GM19193 (cell line): ENCODE measurements around the gene INTS3.

ENCODE experiments used
- POLR2A ChIP-seq: IDR thresholded peaks from 4 replicates; pipeline ENCODE4 v1.6.1; 2011; ENCODE audit not compliant: insufficient read depth, insufficient read length; ENCODE audit errors: extremely low read depth

The INTS3 gene, protein sequence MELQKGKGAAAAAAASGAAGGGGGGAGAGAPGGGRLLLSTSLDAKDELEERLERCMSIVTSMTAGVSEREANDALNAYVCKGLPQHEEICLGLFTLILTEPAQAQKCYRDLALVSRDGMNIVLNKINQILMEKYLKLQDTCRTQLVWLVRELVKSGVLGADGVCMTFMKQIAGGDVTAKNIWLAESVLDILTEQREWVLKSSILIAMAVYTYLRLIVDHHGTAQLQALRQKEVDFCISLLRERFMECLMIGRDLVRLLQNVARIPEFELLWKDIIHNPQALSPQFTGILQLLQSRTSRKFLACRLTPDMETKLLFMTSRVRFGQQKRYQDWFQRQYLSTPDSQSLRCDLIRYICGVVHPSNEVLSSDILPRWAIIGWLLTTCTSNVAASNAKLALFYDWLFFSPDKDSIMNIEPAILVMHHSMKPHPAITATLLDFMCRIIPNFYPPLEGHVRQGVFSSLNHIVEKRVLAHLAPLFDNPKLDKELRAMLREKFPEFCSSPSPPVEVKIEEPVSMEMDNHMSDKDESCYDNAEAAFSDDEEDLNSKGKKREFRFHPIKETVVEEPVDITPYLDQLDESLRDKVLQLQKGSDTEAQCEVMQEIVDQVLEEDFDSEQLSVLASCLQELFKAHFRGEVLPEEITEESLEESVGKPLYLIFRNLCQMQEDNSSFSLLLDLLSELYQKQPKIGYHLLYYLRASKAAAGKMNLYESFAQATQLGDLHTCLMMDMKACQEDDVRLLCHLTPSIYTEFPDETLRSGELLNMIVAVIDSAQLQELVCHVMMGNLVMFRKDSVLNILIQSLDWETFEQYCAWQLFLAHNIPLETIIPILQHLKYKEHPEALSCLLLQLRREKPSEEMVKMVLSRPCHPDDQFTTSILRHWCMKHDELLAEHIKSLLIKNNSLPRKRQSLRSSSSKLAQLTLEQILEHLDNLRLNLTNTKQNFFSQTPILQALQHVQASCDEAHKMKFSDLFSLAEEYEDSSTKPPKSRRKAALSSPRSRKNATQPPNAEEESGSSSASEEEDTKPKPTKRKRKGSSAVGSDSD

DNA sequence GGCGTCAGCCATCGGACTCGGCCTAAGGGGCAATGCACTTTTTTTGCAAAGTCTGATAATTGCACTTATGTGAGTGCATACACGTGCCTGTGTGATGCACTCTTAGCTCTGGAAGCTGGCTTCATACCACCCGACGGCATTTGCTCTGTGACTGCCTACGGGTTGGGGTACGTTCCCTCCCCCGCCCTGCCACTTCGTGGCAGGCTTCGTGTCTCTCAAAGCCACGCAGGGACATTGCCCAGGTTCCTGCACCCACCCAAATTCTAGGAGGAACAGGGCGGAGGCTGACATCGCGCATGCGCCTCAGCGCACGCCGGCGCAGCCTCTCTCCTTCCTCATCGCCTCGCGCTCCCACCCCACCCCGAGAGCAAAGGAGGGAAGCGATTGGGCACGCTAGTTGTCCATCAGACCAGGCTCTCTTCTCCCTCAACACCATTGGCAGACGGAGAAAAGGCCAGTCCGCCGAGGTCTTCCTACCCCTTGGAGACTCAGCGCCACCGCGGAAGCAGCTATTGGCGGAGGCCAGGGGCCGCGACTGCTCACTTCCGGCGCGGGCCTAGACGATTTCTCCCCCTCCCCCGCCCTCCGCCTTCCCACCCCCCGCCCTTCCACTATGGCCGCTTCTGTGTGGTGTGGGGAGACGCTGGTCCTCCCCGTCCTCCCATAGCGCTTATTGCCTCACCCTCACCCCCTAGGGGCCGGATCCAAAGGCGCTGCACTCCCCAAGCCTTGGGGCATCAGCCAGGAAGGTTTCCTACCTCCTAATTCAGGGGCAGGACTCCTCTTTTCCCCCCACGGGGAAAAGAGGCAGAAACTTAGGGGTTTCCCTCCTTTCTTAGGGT lies at the start of gene INTS3:
Gene INTS3 (plus strand): TSS at position 588 of the 842 bp plus-strand sequence. CDS start 585 bp downstream, outside the sequence.
- TF ChIP-seq POLR2A: peak; percentile 84

DNA sequence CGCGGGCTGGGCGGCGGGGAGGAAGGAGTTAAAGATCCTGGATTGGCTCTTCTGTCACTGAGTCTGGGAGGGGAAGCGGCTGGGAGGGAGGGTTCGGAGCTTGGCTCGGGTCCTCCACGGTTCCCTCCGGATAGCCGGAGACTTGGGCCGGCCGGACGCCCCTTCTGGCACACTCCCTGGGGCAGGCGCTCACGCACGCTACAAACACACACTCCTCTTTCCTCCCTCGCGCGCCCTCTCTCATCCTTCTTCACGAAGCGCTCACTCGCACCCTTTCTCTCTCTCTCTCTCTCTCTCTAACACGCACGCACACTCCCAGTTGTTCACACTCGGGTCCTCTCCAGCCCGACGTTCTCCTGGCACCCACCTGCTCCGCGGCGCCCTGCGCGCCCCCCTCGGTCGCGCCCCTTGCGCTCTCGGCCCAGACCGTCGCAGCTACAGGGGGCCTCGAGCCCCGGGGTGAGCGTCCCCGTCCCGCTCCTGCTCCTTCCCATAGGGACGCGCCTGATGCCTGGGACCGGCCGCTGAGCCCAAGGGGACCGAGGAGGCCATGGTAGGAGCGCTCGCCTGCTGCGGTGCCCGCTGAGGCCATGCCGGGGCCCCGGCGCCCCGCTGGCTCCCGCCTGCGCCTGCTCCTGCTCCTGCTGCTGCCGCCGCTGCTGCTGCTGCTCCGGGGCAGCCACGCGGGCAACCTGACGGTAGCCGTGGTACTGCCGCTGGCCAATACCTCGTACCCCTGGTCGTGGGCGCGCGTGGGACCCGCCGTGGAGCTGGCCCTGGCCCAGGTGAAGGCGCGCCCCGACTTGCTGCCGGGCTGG lies 49.1 kb upstream of the INTS3 start, which contains the start of gene NPR1:
Gene NPR1 (plus strand): TSS at position 170 of the 818 bp plus-strand sequence. CDS start 421 bp downstream, at position 591.
- TF ChIP-seq POLR2A: no peak

DNA sequence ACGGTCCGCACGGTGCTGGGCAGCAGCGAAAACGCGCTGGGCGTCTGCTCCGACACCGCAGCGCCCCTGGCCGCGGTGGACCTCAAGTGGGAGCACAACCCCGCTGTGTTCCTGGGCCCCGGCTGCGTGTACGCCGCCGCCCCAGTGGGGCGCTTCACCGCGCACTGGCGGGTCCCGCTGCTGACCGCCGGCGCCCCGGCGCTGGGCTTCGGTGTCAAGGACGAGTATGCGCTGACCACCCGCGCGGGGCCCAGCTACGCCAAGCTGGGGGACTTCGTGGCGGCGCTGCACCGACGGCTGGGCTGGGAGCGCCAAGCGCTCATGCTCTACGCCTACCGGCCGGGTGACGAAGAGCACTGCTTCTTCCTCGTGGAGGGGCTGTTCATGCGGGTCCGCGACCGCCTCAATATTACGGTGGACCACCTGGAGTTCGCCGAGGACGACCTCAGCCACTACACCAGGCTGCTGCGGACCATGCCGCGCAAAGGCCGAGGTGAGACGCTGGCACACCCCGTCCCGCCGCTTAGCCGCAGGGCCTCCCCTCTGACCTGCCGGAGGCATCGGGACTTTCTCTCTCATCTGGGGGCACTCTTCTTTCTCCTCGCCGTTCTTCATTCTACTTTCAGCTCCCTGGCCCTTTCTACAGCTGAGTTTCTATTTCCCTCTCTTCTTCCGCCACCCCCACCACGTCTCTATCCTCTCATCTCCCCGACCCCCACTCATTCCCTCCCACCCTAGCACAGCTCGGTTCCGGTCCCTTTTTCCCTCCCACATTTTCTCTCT lies 48.3 kb upstream of the INTS3 start:
- no peak for TF ChIP-seq POLR2A

DNA sequence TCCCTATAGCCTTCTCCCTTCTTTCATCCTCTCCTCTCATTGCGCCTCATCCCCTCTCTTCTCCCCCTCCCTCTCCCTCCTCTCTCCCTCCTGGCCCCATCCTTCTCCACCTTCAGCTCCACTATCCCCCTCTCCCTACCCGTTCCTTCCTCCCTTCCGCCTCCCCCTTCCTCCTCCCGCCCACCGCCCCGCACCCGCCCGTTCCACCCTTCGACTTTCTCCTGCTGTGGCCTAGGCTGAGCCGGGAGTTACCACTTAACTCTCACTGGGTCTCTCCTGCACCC lies 47.8 kb upstream of the INTS3 start:
- TF ChIP-seq POLR2A: no peak

DNA sequence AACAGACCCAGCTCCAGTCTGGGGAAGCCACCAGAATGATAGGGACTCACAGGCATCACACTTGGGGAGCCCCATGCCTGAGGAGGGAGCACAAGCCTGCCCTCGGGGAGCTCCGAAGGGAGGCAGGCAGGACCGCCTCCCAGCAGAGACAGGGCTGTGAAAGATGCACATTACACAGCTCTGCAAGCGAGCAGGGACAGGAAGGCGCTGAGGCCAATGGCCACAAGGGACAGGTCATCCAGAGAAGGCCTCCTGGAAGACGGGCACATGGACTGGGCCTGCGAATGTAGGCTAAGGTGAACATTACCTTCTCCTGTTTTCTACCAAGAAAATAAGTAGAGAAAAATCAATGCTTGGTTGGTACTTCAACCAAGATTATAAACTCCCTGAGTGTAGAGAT lies 45.1 kb upstream of the INTS3 start:
- no peak for TF ChIP-seq POLR2A

DNA sequence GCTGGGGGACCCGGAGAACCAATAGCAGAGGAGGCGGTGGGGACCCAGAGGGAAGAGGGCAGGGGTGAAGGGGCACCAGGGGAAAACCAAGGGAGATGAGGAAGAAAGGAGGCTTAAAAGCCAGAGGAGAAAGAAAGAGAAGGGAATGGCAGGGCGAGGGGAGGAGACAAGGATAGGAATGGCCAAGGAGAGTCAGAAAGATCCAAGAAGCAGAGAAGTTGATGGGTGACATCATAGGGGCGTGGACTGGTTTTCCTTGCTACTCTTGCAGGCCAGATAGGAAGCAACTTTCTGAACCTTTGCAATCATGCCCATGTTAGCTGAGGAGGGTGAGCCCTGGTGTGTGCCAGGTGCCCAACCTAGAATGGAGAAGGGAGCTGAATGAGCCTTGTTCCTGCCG lies 44.0 kb upstream of the INTS3 start:
- TF ChIP-seq POLR2A: no peak

DNA sequence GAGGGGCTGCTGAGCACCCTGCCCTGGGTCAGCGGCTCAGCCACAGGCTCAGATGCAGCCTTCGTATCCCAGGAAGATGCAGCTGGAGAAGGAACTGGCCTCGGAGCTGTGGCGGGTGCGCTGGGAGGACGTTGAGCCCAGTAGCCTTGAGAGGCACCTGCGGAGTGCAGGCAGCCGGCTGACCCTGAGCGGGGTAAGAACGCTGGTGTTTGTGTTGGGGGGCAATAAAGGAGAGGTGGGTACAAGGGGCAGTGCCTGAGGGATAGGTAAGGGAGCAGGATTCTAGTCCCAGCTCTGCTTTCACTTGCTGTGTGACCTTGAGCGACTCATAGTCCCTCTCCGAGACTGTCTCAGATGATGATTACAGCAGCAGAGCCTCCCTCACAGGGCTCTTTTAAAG lies 43.0 kb upstream of the INTS3 start:
- TF ChIP-seq POLR2A: no peak

DNA sequence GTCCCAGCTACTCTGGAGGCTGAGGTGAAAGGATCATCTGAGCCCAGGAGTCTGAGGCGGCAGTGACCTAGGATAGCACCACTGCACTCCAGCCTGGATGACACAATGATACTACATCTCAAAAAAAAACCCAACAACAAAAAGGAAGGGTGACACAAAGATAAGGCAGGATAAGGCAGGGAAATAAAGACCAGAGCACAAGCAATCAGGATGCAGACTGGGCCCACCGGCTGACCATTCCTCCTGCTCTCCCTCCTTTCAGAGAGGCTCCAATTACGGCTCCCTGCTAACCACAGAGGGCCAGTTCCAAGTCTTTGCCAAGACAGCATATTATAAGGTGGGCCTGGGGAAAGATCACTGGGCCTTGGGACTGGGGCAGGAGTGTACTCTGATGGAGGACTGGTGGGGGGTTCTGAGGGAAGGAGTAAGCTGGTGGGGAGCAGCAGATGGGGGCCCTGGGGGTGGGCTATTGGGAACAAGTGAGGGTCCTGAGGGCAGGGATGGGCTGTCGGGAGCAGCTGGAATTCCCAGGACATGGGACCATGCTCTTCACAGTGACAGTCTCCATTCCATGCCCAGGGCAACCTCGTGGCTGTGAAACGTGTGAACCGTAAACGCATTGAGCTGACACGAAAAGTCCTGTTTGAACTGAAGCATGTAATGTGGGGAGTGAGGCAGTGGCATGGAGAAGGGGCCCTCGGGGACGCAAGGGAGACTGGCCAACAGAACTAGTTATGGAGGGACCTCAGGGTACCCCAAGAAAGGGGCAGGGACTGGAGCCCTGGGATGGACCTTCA lies 42.1 kb upstream of the INTS3 start:
- no peak for TF ChIP-seq POLR2A

DNA sequence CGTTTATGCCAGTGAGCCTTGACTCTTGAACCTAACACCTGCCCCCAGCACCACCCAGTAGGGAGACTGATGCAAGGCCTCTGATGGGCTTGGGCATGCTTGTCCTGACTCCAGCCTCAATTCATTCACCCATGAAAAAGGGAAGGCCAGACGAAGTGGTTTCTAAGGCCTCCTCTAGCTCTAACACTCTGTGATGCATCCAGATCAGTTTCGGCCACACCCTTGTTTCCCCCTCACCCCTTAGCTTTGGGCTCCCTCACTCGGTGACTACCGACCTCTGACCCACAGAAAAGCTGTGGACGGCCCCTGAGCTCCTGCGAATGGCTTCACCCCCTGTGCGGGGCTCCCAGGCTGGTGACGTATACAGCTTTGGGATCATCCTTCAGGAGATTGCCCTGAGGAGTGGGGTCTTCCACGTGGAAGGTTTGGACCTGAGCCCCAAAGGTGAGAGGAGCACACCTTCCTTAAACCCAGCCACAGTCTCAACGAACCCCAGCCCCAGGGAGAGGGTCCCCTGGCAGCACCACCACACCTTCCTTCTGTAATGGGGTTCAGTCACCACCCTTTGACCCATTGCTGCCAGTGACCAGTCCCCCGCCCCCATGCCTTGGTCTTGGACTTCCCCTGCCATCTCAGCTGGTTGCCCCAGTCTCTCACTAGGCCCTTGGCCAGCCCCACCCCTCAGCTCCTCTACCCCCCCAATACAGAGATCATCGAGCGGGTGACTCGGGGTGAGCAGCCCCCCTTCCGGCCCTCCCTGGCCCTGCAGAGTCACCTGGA lies 40.3 kb upstream of the INTS3 start:
- no peak for TF ChIP-seq POLR2A

DNA sequence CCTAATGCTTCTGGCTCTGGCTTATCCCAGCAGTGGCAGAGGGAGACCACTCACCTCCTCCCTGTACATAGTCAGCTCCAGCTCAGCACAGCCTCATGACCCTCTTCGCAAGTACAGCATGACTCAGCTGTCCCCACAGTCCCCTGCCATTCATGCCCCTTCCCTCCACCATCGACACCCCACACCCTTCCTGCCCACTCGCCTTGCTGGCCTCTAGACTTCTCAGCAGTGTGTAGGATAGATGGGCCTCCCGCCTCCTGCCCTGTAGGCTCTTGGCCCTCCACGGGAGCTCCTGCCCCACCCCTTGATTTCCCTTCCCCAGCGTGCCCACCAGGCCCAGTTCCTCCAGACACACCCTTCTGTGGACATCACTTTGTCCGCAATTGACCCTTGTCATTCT lies 39.6 kb upstream of the INTS3 start:
- no peak for TF ChIP-seq POLR2A

DNA sequence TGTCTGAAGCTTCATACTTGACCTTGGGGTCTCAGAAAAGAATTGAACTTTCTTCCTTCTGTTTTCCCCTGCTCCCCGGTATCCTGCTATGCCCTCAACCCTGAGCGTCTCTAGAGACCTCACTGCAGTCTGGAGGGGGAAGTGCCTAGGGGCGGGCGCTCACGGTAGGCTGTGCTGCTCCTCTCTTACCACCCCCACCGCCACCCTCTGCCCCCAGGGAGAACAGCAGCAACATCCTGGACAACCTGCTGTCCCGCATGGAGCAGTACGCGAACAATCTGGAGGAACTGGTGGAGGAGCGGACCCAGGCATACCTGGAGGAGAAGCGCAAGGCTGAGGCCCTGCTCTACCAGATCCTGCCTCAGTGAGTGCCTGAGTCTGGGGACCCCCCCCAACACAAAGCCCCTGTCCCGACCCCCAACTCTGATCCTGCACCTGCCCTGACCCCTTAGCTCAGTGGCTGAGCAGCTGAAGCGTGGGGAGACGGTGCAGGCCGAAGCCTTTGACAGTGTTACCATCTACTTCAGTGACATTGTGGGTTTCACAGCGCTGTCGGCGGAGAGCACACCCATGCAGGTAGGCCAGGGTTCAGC lies 39.0 kb upstream of the INTS3 start:
- TF ChIP-seq POLR2A: no peak
